ENCODE data around the gene PPM1J.

- TF ChIP-seq CTCF (IDR thresholded peaks at IDR 0.05), result no peak
- TF ChIP-seq EZH2phosphoT487 (IDR thresholded peaks at IDR 0.05), result no peak
- TF ChIP-seq EZH2 (IDR thresholded peaks at IDR 0.05), result no peak
These were observed 26.3 kb downstream of the PPM1J start for GRCh38 chr1:112688781-112689193.
